HCT116 (cell line): Measurements from ENCODE around the gene HDAC7. TPM values are rescaled to one million over a fixed set of nuclear protein-coding genes. Genes with fewer than 3 reads are reported as not detected.

Experiments used
- ATAC-seq: fragments of 200-7000 bp; cut with Tn5 transposase; 2 replicates; pipeline ENCODE4 v1.9.1; 2020; ENCODE audit warnings: mild to moderate bottlenecking, moderate library complexity
- BruUV-seq: library from RNA; stranded (reverse); fragments of 400-500 nt; replicated peaks from 2 replicates; lab custom pipeline; 2021; lab: Mats Ljungman, UMichigan
- CTCF ChIA-PET: fragments of 300-600 bp; sonication (Branson Sonifier 250); formaldehyde crosslinking; loops from one replicate; lab custom pipeline; 2021; ENCODE audit warnings: antibody characterized with exemption; lab: Charles Lee
- POLR2A ChIA-PET: fragments of 300-600, 350-600 bp; sonication (Branson Sonifier 250); formaldehyde crosslinking; loops from one replicate; lab custom pipeline; 2021; ENCODE audit warnings: antibody characterized with exemption; lab: Charles Lee
- RAD21 ChIA-PET, 2 experiments: fragments of 300-600 bp; sonication (Branson Sonifier 250); formaldehyde crosslinking; loops; one replicate each; lab custom pipeline; 2023; ENCODE audit warnings: low total read pairs in 2 of 2; ENCODE audit not compliant: uncharacterized antibody in 2 of 2, unreplicated experiment in 2 of 2, low non-redundant PET in 1 of 2; lab: Charles Lee
- DNase-seq: peaks from one replicate; pipeline ENCODE4 v3.0.0-alpha.2; 2010; ENCODE audit warnings: low read depth, low spot score
- H2AFZ ChIP-seq: fragments of 200-600 bp; shearing (Covaris generic), sonication (generic); 2 replicates; pipeline ENCODE4 v1.6.1; 2017; ENCODE audit warnings: low read depth, mixed run types, mixed read lengths, antibody characterized with exemption, low read length; ENCODE audit not compliant: poor library complexity, severe bottlenecking
- H3K27ac ChIP-seq: 2 replicates; pipeline ENCODE4 v1.5.1; 2012; ENCODE audit warnings: low read depth, low read length
- H3K27me3 ChIP-seq: fragments of 200-600 bp; sonication (generic); 2 replicates; pipeline ENCODE4 v1.6.1; 2016; ENCODE audit warnings: mixed run types, low read length, mixed read lengths; ENCODE audit not compliant: insufficient read depth
- H3K36me3 ChIP-seq, 2 experiments: fragments of 200-500 bp in 1 of 2; fragments of 200-600 bp in 1 of 2; sonication (Bioruptor generic) in 1 of 2; sonication (generic) in 1 of 2; 2 replicates each; pipeline versions ENCODE4 v1.5.1 to v1.6.1; 2014 to 2016; ENCODE audit warnings: low read length in 2 of 2, inconsistent platforms in 1 of 2, mixed read lengths in 1 of 2, mixed run types in 1 of 2; ENCODE audit not compliant: insufficient read depth in 2 of 2, control insufficient read depth in 1 of 2
- H3K4me1 ChIP-seq, 2 experiments: fragments of 200-600 bp in 1 of 2; sonication (generic) in 1 of 2; 2 replicates each; pipeline versions ENCODE4 v1.5.1 to v1.6.1; 2012 to 2017; ENCODE audit warnings: low read length in 2 of 2, inconsistent platforms in 1 of 2, mild to moderate bottlenecking in 1 of 2, mixed read lengths in 1 of 2, mixed run types in 1 of 2, moderate library complexity in 1 of 2; ENCODE audit not compliant: insufficient read depth in 2 of 2, control insufficient read depth in 1 of 2
- H3K4me2 ChIP-seq: fragments of 200-600 bp; sonication (generic); 2 replicates; pipeline ENCODE4 v1.6.1; 2017; ENCODE audit warnings: mixed run types, low read length, mixed read lengths
- H3K4me3 ChIP-seq, 2 experiments: fragments of 200-600 bp in 1 of 2; sonication (generic) in 1 of 2; replicated peaks in 1 of 2; 2 replicates each; pipeline ENCODE4 v1.5.1; 2011 to 2016; ENCODE audit warnings: low read length in 2 of 2, control low read depth in 1 of 2, low read depth in 1 of 2, mild to moderate bottlenecking in 1 of 2, mixed read lengths in 1 of 2, mixed run types in 1 of 2
- H3K79me2 ChIP-seq: fragments of 200-600 bp; sonication (generic); 2 replicates; pipeline ENCODE4 v1.6.1; 2017; ENCODE audit warnings: mild to moderate bottlenecking, mixed run types, low read length, moderate library complexity, mixed read lengths; ENCODE audit not compliant: insufficient read depth
- H3K9ac ChIP-seq: fragments of 200-600 bp; sonication (generic); 2 replicates; pipeline ENCODE4 v1.6.1; 2016; ENCODE audit warnings: low read length, mixed read lengths
- H3K9me2 ChIP-seq: fragments of 200-600 bp; sonication (generic), shearing (Covaris generic); 2 replicates; pipeline ENCODE4 v1.6.1; 2017; ENCODE audit warnings: mixed run types, mild to moderate bottlenecking, moderate library complexity; ENCODE audit not compliant: insufficient read depth
- H3K9me3 ChIP-seq, 2 experiments: fragments of 200-500 bp in 1 of 2; fragments of 200-600 bp in 1 of 2; sonication (Bioruptor generic) in 1 of 2; sonication (generic) in 1 of 2; 2 replicates each; pipeline ENCODE4 v1.6.1; 2014 to 2017; ENCODE audit warnings: low read length in 2 of 2, mixed read lengths in 2 of 2, inconsistent platforms in 1 of 2, low read depth in 1 of 2, mild to moderate bottlenecking in 1 of 2, mixed run types in 1 of 2, moderate library complexity in 1 of 2; ENCODE audit not compliant: control insufficient read depth in 1 of 2, insufficient read depth in 1 of 2
- H4K20me1 ChIP-seq: fragments of 200-600 bp; sonication (generic), shearing (Covaris generic); 2 replicates; pipeline ENCODE4 v1.6.1; 2017; ENCODE audit warnings: mixed run types, mild to moderate bottlenecking, moderate library complexity; ENCODE audit not compliant: insufficient read depth
- ATF3 ChIP-seq: IDR thresholded peaks from 2 replicates; pipeline ENCODE4 v1.6.1; 2012
- CBX3 ChIP-seq: IDR thresholded peaks from 2 replicates; pipeline ENCODE4 v1.6.1; 2012; ENCODE audit warnings: low read depth
- CTCF ChIP-seq, 3 experiments: fragments of 200-600 bp in 1 of 3; sonication (generic) in 1 of 3; IDR thresholded peaks in 2 of 3; conservative IDR thresholded peaks in 1 of 3; 2 replicates each; pipeline ENCODE4 v1.5.1; 2012 to 2017; ENCODE audit warnings: low read depth in 2 of 3, low read length in 2 of 3, antibody characterized with exemption in 1 of 3, borderline replicate concordance in 1 of 3, control low read depth in 1 of 3, mild to moderate bottlenecking in 1 of 3, mixed read lengths in 1 of 3, mixed run types in 1 of 3, moderate library complexity in 1 of 3; ENCODE audit not compliant: insufficient read depth in 1 of 3
- EGR1 ChIP-seq: IDR thresholded peaks from 2 replicates; pipeline ENCODE4 v1.6.1; 2012; ENCODE audit warnings: low read depth
- ELF1 ChIP-seq: IDR thresholded peaks from 2 replicates; pipeline ENCODE4 v1.6.1; 2012; ENCODE audit warnings: low read depth, borderline replicate concordance
- EZH2 ChIP-seq: fragments of 200-600 bp; sonication (generic); IDR thresholded peaks from 2 replicates; pipeline ENCODE4 v1.6.1; 2017; ENCODE audit warnings: antibody characterized with exemption, mixed run types
- EZH2phosphoT487 ChIP-seq: fragments of 200-600 bp; IDR thresholded peaks from 2 replicates; pipeline ENCODE4 v1.6.1; 2018; ENCODE audit warnings: antibody characterized with exemption, borderline replicate concordance
- FOSL1 ChIP-seq: IDR thresholded peaks from 2 replicates; pipeline ENCODE4 v1.6.1; 2012; ENCODE audit warnings: low read depth
- JUND ChIP-seq: IDR thresholded peaks from 2 replicates; pipeline ENCODE4 v1.6.1; 2012
- MAX ChIP-seq: IDR thresholded peaks from 2 replicates; pipeline ENCODE4 v1.6.1; 2012
- POLR2A ChIP-seq: IDR thresholded peaks from 2 replicates; pipeline ENCODE4 v1.7.0; 2011; ENCODE audit warnings: borderline replicate concordance; ENCODE audit not compliant: insufficient read depth, insufficient read length; ENCODE audit errors: extremely low read depth
- POLR2AphosphoS5 ChIP-seq: IDR thresholded peaks from 2 replicates; pipeline ENCODE4 v1.6.1; 2011; ENCODE audit warnings: mild to moderate bottlenecking, low read depth, low read length, moderate library complexity
- RAD21 ChIP-seq: IDR thresholded peaks from 2 replicates; pipeline ENCODE4 v1.6.1; 2012; ENCODE audit warnings: low read depth, mild to moderate bottlenecking
- SIN3A ChIP-seq: IDR thresholded peaks from 2 replicates; pipeline ENCODE4 v1.6.1; 2012; ENCODE audit warnings: low read depth
- SRF ChIP-seq: IDR thresholded peaks from 2 replicates; pipeline ENCODE4 v1.6.1; 2012; ENCODE audit warnings: low read depth
- TCF7L2 ChIP-seq: IDR thresholded peaks from 2 replicates; pipeline ENCODE4 v1.7.0; 2011; ENCODE audit warnings: borderline replicate concordance, inconsistent platforms; ENCODE audit not compliant: insufficient read depth, insufficient read length; ENCODE audit errors: extremely low read depth
- YY1 ChIP-seq: IDR thresholded peaks from 2 replicates; pipeline ENCODE4 v1.6.1; 2011; ENCODE audit warnings: low read length, low read depth, moderate library complexity, mild to moderate bottlenecking; ENCODE audit not compliant: insufficient replicate concordance; ENCODE audit errors: extremely low read depth
- ZBTB33 ChIP-seq: IDR thresholded peaks from 2 replicates; pipeline ENCODE4 v1.6.1; 2011; ENCODE audit warnings: mild to moderate bottlenecking, low read length, moderate library complexity; ENCODE audit not compliant: insufficient replicate concordance; ENCODE audit errors: extremely low read depth
- ZFX ChIP-seq: fragments of 450-650 bp; IDR thresholded peaks from 2 replicates; pipeline ENCODE4 v1.6.1; 2017
- ZNF274 ChIP-seq: fragments of 200-500 bp; sonication (Bioruptor generic); IDR thresholded peaks from 2 replicates; pipeline ENCODE4 v1.6.1; 2014; ENCODE audit warnings: mild to moderate bottlenecking, low read depth, low read length, inconsistent platforms
- intact Hi-C: fragments of 100-400 bp; cut with micrococcal nuclease; formaldehyde crosslinking; loops from 2 replicates; pipeline ENCODE4 v1.10.0; 2022
- total RNA-seq: library from RNA; stranded (reverse); gene quantifications from one replicate; pipeline ENCODE4 v1.2.1, GENCODE V29; 2021; ENCODE audit not compliant: unreplicated experiment

The HDAC7 gene
- total RNA-seq, 1 experiment from 2014 or later, result 38.1 TPM

DNA sequence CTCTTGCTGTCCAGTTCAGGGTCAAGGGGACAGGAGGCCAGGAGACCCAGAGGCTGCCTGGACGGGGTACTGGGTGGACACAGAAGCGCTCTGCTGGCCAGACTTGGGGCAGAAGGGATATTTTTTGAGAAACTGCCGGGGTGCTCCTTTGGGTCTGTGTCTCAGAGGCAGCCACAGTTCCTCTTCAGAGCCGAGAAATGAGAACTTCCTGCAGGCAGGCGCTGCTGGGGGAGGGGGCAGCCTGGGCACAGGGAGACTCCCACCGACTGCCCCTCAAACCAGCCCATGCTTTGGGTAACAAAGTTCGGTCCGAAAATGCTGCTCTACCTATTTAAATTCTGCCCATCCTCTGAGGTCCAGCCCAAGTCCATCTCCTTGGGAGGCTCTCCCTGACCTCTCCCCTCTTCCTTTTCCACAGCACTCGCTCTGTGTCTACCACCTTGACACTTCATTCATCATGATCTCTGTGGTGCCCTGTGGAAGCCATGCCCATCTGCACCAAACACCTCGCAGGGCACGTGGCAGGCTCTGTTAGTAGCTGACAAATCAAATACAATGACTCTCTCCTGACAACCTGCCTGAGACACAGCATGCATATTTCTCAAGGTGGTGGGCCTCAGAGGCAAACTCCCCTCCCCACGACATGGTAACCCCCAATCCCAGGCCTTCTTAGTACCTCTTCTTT lies 16.4 kb downstream of the HDAC7 start:
- Histone ChIP-seq H3K4me1 (peaks cover 2 to 7% of the 10 kb centered on the region in 2 experiments; a peak in 3 of 4 replicates), H3K36me3 (no peaks in the 10 kb centered on the region), H3K79me2 (peaks cover 25% of the 10 kb centered on the region; the same call in 1 of the 2 replicates), H3K27ac (no peak overlapping the region), H3K9ac (no peak overlapping the region), H3K27me3 (no peaks in the 10 kb centered on the region), H3K9me2 (no peaks in the 10 kb centered on the region), H2AFZ (no peak overlapping the region)
- ChIA-PET POLR2A (no interaction called here), RAD21 (no interaction called here)
- no peak for DNase-seq
- no peak for TF ChIP-seq SIN3A
- TF ChIP-seq EZH2, result no peak
- no peak for TF ChIP-seq POLR2AphosphoS5
- no peak for TF ChIP-seq ZBTB33
- no peak for TF ChIP-seq JUND
- TF ChIP-seq MAX, result no peak
- TF ChIP-seq RAD21, result no peak
- TF ChIP-seq YY1, result no peak
- no peak for TF ChIP-seq EZH2phosphoT487
- TF ChIP-seq CTCF (IDR thresholded peaks at IDR 0.05 in 2 of 3, conservative IDR thresholded peaks at IDR 0.05 in 1 of 3; ENCODE audit: borderline replicate concordance in 1 of 3, insufficient read depth in 1 of 3, low read depth in 2 of 3, low read length in 2 of 3), result no peak
- no peak for TF ChIP-seq ZNF274
- TF ChIP-seq SRF, result no peak
- no peak for TF ChIP-seq TCF7L2
- TF ChIP-seq ZFX, result no peak
- no peak for TF ChIP-seq ELF1
- TF ChIP-seq ATF3, result no peak
- TF ChIP-seq EGR1, result no peak
- no peak for TF ChIP-seq FOSL1
- no peak for TF ChIP-seq POLR2A
- no peak for TF ChIP-seq CBX3
- TF ChIP-seq, all 23 proteins: peak for 0
- intact Hi-C loops, result no loop called here
- CTCF ChIA-PET, result no interaction called here
- Histone ChIP-seq H3K9me3 (no peaks in the 10 kb centered on the region), H4K20me1 (no peaks in the 10 kb centered on the region), H3K4me2 (no peak overlapping the region), H3K4me3 (no peak overlapping the region)
- no peak for ATAC-seq
- no TSS peak for BruUV-seq
